Neural progenitor cell (in vitro differentiated cells): ENCODE data around the gene ARL2. TPM values are rescaled to one million over a fixed set of nuclear protein-coding genes. Genes with fewer than 3 reads are reported as not detected.

Source experiments
- DNase-seq: peaks from one replicate; pipeline ENCODE4 v3.0.0-alpha.2; 2016; ENCODE audit warnings: low spot score
- H2AFZ ChIP-seq: fragments of 200-600 bp; sonication (generic); replicated peaks from 2 replicates; pipeline ENCODE4 v1.6.1; 2016; ENCODE audit warnings: antibody characterized with exemption
- H3F3A ChIP-seq: fragments of 200-600 bp; sonication (generic); 2 replicates; pipeline ENCODE4 v1.6.1; 2016; ENCODE audit warnings: antibody characterized with exemption, low read depth
- H3K27ac ChIP-seq: fragments of 200-600 bp; sonication (generic); 2 replicates; pipeline ENCODE4 v1.5.1; 2016; ENCODE audit warnings: mild to moderate bottlenecking
- H3K27me3 ChIP-seq: fragments of 200-600 bp; sonication (generic); 2 replicates; pipeline ENCODE4 v1.6.1; 2016; ENCODE audit warnings: mild to moderate bottlenecking, moderate library complexity
- H3K36me3 ChIP-seq: fragments of 200-600 bp; sonication (generic); 2 replicates; pipeline ENCODE4 v1.5.1; 2016
- H3K4me1 ChIP-seq: fragments of 200-600 bp; sonication (generic); 2 replicates; pipeline ENCODE4 v1.6.1; 2016; ENCODE audit warnings: mixed run types
- H3K4me2 ChIP-seq: fragments of 200-600 bp; sonication (generic); 2 replicates; pipeline ENCODE4 v1.6.1; 2016
- H3K4me3 ChIP-seq: fragments of 200-600 bp; sonication (generic); 2 replicates; pipeline ENCODE4 v1.5.1; 2016
- H3K79me2 ChIP-seq: fragments of 200-600 bp; sonication (generic); 2 replicates; pipeline ENCODE4 v1.6.1; 2016; ENCODE audit warnings: low read depth
- H3K9ac ChIP-seq: fragments of 200-600 bp; sonication (generic); 2 replicates; pipeline ENCODE4 v1.6.1; 2016
- H3K9me3 ChIP-seq: fragments of 200-600 bp; sonication (generic); 2 replicates; pipeline ENCODE4 v1.5.1; 2016; ENCODE audit warnings: low read depth
- H4K20me1 ChIP-seq: fragments of 200-600 bp; sonication (generic); 2 replicates; pipeline ENCODE4 v1.6.1; 2016; ENCODE audit warnings: low read depth
- H3K27ac Mint-ChIP-seq: 3 replicates; pipeline ENCODE4 v1.8.0; 2021; ENCODE audit warnings: mixed read lengths
- H3K27me3 Mint-ChIP-seq: 2 replicates; pipeline ENCODE4 v1.8.0; 2022; ENCODE audit warnings: low read depth, mild to moderate bottlenecking, inconsistent platforms, moderate library complexity, mixed read lengths; ENCODE audit not compliant: insufficient read depth
- H3K36me3 Mint-ChIP-seq: 3 replicates; pipeline ENCODE4 v1.8.0; 2021; ENCODE audit warnings: mixed read lengths
- H3K4me1 Mint-ChIP-seq: 3 replicates; pipeline ENCODE4 v1.8.0; 2021; ENCODE audit warnings: mixed read lengths
- H3K4me3 Mint-ChIP-seq: 3 replicates; pipeline ENCODE4 v1.8.0; 2021; ENCODE audit warnings: mild to moderate bottlenecking, moderate library complexity, mixed read lengths
- H3K9me3 Mint-ChIP-seq: 3 replicates; pipeline ENCODE4 v1.8.0; 2020; ENCODE audit warnings: mixed read lengths
- CTCF ChIP-seq: fragments of 200-600 bp; sonication (generic); IDR thresholded peaks from 2 replicates; pipeline ENCODE4 v1.5.1; 2017; ENCODE audit warnings: antibody characterized with exemption, mild to moderate bottlenecking
- EZH2 ChIP-seq: fragments of 200-600 bp; sonication (generic); IDR thresholded peaks from 2 replicates; pipeline ENCODE4 v1.6.1; 2017; ENCODE audit warnings: antibody characterized with exemption, mild to moderate bottlenecking, moderate library complexity
- EZH2phosphoT487 ChIP-seq: fragments of 200-600 bp; sonication (generic); IDR thresholded peaks from 2 replicates; pipeline ENCODE4 v1.6.1; 2017; ENCODE audit warnings: antibody characterized with exemption
- total RNA-seq: library from RNA; depleted of rRNA; stranded (reverse); fragments of >200 nt; gene quantifications from 2 replicates; pipeline ENCODE4 v1.2.3, GENCODE V29; 2015; ENCODE audit warnings: low replicate concordance

ARL2 gene
- 171 and 287 TPM in 2 replicates for total RNA-seq

DNA sequence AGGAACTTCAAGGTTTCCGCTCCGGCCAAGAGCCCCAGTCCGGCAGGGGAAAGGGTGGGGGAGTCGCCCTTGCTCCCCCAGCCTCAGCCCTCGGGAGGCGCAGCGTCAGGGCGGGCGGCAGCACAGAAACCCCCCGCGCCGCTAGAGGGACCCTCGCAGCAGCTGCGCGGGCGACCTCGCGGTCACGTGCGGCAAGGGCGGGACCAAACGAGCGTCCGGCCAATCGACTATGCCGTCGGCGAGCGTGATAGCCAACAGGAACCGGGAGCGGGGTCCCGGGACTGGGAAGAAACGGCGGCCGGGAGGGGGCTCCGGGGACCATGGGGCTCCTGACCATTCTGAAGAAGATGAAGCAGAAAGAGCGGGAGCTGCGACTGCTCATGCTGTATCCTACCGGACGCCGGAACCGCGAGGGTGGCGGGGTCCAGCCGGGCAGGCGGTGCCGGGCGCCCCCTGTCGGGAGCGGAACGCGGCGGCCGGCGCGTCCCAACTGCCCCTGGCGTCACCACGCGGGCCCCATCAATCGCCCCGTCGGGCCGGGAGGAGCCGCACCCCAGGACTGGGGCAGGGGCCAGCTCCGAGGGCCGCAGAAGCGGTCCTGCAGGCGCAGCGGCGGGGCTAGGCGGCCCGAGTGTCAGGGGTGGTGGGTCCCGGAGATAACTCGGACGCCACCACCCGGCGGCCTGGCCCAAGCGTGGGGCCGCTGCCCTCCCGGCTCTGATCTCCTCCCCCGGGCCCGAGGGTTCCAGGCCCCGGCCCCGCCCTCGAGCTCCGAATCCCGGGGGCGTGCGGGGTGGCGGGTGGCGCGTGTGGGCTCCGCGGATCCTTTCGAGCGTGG is at the start of gene ARL2:
TSS of gene ARL2 (plus strand) at position 273 of the 838 bp plus-strand sequence. CDS start at position 321, 48 bp downstream.
- peak within 1 kb of the TSS; percentile 36 for H3K9ac ChIP-seq
- peak within 1 kb of the TSS; percentile 89 for H3K27ac Mint-ChIP-seq
- peak; percentile 98 for DNase-seq
- H4K20me1 ChIP-seq: no peaks in the 10 kb centered on the region
- no peaks in the 10 kb centered on the region for H3K4me1 ChIP-seq
- H2AFZ ChIP-seq: peak within 1 kb of the TSS; percentile 75
- no peaks in the 10 kb centered on the region for H3K9me3 Mint-ChIP-seq
- H3K4me1 Mint-ChIP-seq: peaks cover 12% of the 10 kb centered on the region
- H3F3A ChIP-seq: peaks cover 24% of the 10 kb centered on the region
- H3K36me3 Mint-ChIP-seq: peaks cover 19% of the 10 kb centered on the region
- H3K9me3 ChIP-seq: no peaks in the 10 kb centered on the region
- peaks cover 22% of the 10 kb centered on the region for H3K79me2 ChIP-seq
- H3K4me3 ChIP-seq: peak within 1 kb of the TSS; percentile 61
- H3K27me3 Mint-ChIP-seq: no peaks in the 10 kb centered on the region
- H3K36me3 ChIP-seq: no peaks in the 10 kb centered on the region
- H3K4me2 ChIP-seq: peak within 1 kb of the TSS; percentile 75
- peak; percentile 64 for TF ChIP-seq CTCF
- no peak for TF ChIP-seq EZH2phosphoT487
- TF ChIP-seq EZH2: peak; percentile 26
- no peaks in the 10 kb centered on the region for H3K27me3 ChIP-seq
- H3K4me3 Mint-ChIP-seq: peak within 1 kb of the TSS; percentile 92
- peak within 1 kb of the TSS; percentile 77 for H3K27ac ChIP-seq

DNA sequence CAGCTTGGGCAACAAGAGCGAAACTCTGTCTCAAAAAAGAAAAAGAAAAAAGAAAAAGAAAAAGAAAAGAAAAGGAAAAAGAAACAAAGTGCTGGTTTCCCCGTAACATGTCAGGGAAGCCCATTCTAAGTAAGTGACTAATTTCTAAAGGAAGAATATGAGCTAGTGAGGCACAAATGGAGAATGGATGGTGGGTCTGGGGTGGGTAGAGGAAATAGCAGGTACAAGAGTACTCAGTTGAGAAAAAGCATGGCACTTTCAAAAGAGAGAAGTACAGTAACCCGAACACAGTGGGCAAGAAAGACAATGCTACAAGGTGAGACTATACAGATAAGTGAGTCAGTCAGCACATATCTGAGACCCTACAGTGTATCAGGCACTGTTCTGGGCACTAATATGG is 46.6 kb upstream of the ARL2 start:
- Histone ChIP-seq H3K4me2 (no peak overlapping the region), H3K27ac (no peak overlapping the region), H3K4me1 (peaks cover 2% of the 10 kb centered on the region), H3K36me3 (no peaks in the 10 kb centered on the region), H4K20me1 (no peaks in the 10 kb centered on the region), H3K4me3 (no peak overlapping the region), H2AFZ (no peak overlapping the region), H3K27me3 (peaks cover 4% of the 10 kb centered on the region), H3K79me2 (no peaks in the 10 kb centered on the region), H3F3A (no peaks in the 10 kb centered on the region), H3K9ac (no peak overlapping the region), H3K9me3 (no peaks in the 10 kb centered on the region)
- no peak for DNase-seq
- no peaks in the 10 kb centered on the region for H3K36me3 Mint-ChIP-seq
- H3K4me1 Mint-ChIP-seq: peaks cover 4% of the 10 kb centered on the region
- no peaks in the 10 kb centered on the region for H3K9me3 Mint-ChIP-seq
- TF ChIP-seq EZH2 (no peak), EZH2phosphoT487 (no peak), CTCF (no peak)
- peaks cover 4% of the 10 kb centered on the region for H3K27me3 Mint-ChIP-seq
- no peak overlapping the region for H3K27ac Mint-ChIP-seq
- H3K4me3 Mint-ChIP-seq: no peak overlapping the region

- Histone ChIP-seq H3K4me3 (no peak overlapping the region), H3K9ac (no peak overlapping the region), H3K27ac (no peak overlapping the region), H3K27me3 (peaks cover 4% of the 10 kb centered on the region), H3K36me3 (no peaks in the 10 kb centered on the region), H3K4me1 (peaks cover 2% of the 10 kb centered on the region), H3K9me3 (no peaks in the 10 kb centered on the region), H4K20me1 (no peaks in the 10 kb centered on the region), H3K79me2 (no peaks in the 10 kb centered on the region), H3F3A (no peaks in the 10 kb centered on the region), H3K4me2 (no peak overlapping the region), H2AFZ (no peak overlapping the region)
- no peaks in the 10 kb centered on the region for H3K9me3 Mint-ChIP-seq
- H3K27ac Mint-ChIP-seq: peak overlapping the region; percentile 43
- TF ChIP-seq EZH2phosphoT487: no peak
- no peak for TF ChIP-seq EZH2
- TF ChIP-seq CTCF: no peak
- peaks cover 4% of the 10 kb centered on the region for H3K27me3 Mint-ChIP-seq
- no peak overlapping the region for H3K4me3 Mint-ChIP-seq
- H3K36me3 Mint-ChIP-seq: no peaks in the 10 kb centered on the region
- peaks cover 4% of the 10 kb centered on the region for H3K4me1 Mint-ChIP-seq
- DNase-seq: no peak
Observed at GRCh38 chr11:64969209-64969608, 44.8 kb upstream of the ARL2 start.
